Muscle of arm (tissue), 12 donors: ENCODE measurements around the gene GLRA3. TPM values are rescaled to one million over a fixed set of nuclear protein-coding genes. Genes with fewer than 3 reads are reported as not detected.
"Not testable (repeated sequence)": the region's sequence is repeated elsewhere in the genome, so short reads cannot be mapped to it uniquely, and the experiment has no call there.

Experiments
- DNase-seq: peaks from one replicate; pipeline ENCODE4 v3.0.0-alpha.2; 2013
- polyA plus RNA-seq, 12 donors: library from polyadenylated mRNA; unstranded; fragments of 120-200 nt; gene quantifications; one replicate each; pipeline ENCODE4 v1.2.1, GENCODE V29; 2013; ENCODE audit not compliant: insufficient read length in 12 of 12

GLRA3 gene
- polyA plus RNA-seq, 12 donors = 0.03 to 0.22 TPM; not detected in 10

DNA sequence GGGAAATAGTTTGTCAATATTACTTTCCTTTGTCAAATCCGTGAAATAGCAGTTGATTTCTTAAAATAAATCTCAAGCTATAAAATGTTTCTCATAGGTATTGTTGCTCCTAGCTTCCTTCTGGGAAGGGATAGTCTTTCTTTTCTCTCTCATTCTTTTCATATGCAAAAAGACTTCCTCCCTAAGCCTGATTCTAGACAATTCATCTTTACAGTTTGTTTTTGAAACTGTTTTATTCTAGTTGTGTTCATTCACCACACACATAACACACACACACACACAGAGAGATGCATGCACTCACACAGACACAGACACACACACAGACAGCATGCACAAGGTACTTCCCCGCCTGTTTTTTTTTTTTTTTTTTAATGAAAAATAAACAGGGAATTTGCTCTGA is 18.2 kb downstream of the GLRA3 start:
- DNase-seq = no peak

DNA sequence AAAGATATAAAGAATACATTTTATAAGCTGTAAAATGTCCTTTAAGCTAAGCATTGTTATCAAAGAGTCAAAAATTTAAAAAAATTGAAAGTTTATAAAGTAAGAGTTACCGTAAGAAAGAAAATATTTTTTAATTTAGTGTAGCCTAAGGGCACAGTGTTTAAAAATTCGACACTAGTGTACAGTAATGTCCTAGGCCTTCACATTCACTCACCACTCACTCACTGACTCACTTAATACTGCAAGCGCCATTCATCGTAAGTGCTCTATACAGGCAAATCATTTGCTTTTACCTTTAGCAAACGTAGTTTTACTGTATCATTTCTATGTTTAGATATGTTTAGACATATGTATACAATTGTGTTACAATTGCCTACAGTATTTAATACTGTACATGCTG is 20.2 kb downstream of the GLRA3 start:
- DNase-seq = no peak

DNA sequence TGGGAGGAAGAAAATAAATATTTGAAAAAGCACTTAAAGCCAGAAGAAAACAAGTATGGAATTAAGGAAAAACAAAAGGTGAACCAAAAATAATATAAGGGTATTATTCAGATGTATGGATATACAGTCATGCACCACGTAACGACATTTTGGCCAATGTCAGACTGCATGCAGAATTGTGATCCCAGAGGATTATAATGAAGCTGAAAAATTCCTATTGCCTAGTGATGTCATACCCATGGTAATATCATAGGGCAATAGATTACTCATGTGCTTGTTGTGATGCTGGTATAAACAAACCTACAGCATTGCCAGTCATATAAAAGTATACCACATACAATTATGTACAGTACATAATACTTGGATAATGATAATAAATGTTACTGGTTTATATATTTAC is 20.9 kb downstream of the GLRA3 start:
- DNase-seq = no peak

DNA sequence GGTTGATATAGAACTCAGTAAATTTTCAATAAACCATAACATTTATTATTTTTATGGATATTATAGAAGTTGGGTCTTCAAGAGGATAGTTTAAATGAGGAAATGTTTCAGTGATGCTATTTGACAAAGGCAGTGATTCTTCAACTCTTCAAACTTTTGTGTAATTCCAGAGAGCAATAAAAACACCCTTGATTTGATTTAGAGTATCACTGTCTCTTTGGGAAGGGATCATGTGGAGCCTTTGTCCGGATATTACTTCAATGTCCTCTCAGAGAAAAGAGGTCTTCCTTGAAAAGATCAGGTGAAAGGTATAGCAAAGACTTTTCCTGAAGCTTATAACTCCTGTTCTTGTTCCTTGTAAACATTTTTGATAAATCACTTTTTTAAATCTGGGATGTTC is 23.3 kb downstream of the GLRA3 start:
- DNase-seq = no peak

DNA sequence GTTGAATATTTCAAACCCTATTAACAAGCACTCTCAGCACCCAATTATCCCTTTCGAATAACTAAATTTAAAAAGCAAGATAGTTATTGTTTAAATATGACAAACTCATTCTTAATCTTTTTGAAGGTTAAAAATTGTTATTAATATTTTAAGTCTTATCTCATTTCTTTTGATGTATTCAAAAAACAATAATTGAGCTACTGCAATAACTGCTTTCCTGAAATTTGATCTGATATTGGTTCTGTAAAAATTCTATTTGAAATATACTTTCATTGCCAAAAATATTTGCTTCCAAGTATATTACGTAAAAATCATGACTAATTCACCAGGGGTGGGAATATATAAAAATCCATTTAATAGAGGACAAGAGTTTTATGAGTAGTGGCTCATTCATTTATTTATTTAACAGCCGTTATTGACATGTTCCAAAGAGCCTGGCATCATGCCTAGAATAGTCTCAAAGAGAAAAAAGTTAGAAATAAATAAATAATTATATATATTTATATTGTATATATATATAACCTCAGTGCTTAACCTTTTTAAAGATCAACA is 34.4 kb downstream of the GLRA3 start:
- no peak for DNase-seq

DNA sequence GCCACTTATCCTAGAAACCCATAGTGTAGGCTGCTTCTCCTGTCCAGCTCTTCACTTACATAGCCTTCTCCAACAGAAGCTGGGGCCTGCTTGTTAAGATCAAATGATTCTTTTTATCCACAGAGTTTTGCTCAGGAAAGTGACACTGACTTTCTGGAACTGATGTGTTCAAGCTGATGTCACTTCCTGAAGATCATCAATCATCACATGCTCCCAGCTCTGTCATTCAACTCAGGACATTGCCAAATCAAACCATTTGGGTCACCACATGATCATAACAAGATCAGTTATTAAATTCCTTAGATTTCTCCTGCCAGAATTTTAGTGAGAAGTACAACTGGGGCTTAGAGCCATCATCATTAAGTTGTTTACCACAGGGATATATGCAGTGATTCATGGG is 39.4 kb downstream of the GLRA3 start:
- DNase-seq = no peak

DNA sequence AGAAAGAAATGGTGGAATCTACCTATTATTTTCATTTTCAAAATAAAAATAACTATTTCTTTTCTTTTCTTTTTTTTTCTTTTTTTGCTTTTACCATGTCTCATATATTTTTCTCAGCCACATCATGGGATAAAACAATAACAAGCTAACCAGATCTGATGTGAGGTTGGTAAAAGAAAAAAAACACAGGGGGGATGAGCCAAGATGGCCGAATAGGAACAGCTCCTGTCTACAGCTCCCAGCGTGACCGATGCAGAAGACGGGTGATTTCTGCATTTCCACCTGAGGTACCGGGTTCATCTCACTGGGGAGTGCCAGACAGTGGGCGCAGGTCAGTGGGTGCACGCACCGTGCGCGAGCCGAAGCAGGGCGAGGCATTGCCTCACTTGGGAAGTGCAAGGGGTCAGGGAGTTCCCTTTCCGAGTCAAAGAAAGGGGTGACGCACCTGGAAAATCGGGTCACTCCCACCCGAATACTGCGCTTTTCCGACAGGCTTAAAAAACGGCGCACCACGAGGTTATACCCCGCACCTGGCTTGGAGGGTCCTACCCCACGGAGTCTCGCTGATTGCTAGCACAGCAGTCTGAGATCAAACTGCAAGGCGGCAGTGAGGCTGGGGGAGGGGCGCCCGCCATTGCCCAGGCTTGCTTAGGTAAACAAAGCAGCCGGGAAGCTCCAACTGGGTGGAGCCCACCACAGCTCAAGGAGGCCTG is 50.6 kb downstream of the GLRA3 start:
- not testable (repeated sequence) for DNase-seq

GRCh38 chr4:174775366-174775765 is 53.7 kb downstream of the GLRA3 start:
- DNase-seq = no peak

- DNase-seq = peak; percentile 25
Observed at GRCh38 chr4:174764105-174764729, 64.8 kb downstream of the GLRA3 start.

- no peak for DNase-seq
Observed at GRCh38 chr4:174763454-174764104, 65.5 kb downstream of the GLRA3 start.

GRCh38 chr4:174761451-174761850 is 67.6 kb downstream of the GLRA3 start:
- no peak for DNase-seq

DNA sequence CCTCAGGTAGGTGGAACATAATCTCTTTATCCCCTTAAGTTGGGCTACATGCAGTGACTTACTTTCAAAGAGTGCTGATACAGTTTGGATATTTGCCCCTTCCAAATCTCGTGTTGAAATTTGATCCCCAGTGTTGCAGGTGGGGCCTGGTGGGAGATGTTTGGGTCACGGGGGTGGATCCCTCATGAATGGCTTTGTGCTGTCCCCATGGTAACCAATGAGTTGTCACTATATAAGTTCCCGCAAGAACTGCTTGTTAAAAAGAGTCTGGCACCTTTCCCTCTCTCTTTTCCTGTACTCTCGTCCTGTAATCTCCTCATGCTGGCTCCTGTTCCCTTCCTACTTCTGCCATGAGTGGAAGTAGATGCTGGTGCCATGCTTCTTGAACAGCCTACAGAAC is 71.3 kb downstream of the GLRA3 start:
- no peak for DNase-seq

GRCh38 chr4:174753021-174753420 is 76.0 kb downstream of the GLRA3 start:
- DNase-seq = no peak

DNA sequence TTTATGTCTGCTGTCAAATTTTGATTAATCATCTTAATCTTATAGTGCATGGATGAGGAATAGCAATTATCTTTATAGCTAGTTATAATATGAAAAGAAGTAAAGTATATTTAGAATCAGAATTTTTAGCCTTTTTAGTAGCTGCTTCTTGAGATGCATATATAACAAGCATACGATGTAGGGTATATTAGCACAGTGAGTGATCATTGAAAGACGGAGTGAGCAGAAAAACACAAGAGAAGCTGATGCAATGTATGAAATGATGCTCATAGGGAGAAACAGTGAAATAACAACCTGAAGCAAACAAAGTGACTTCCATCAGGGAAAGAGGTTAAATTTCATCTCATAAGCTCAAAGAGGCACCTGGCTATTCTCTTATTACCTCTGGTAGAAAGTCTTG is 77.0 kb downstream of the GLRA3 start:
- DNase-seq = no peak

DNA sequence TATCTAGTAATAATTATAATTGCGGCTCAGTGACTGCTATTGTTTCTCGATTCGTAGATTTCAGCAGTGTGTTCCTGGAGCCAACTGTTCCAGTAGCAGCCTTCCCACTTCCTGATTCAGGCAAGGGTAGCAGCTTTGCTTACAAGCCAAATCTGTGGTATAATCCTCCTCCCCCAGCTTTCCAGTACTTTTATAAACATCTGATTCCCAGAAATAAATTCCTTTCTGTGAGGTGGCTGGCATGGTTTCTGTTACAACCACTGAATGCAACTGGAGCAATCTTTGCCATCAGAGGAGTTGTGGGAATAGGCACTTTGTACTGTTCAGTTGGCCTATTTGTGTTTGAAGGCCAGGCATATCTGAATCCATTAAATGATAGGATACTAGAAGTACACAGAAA is 80.0 kb downstream of the GLRA3 start:
- no peak for DNase-seq

GRCh38 chr4:174746710-174747109 is 82.3 kb downstream of the GLRA3 start:
- no peak for DNase-seq

DNA sequence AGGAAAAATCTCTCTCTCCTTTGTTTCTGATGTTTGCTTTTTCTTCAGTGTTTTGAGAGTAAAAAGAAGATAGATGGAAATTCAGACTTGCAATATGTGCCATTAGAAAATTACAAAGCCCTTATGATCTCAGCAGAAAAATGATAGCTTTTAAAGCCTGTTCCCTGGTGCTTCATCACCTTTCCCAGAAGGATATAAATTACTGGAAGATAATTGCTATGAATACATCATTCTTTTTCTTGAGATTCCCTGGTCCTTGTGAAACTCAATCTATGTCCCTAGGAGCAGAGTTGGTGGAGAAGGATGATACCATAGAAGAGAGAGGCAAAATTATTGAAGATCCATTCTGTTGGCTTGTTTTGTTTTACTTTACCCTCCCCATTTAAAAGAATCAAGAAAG is 86.5 kb downstream of the GLRA3 start:
- no peak for DNase-seq

DNA sequence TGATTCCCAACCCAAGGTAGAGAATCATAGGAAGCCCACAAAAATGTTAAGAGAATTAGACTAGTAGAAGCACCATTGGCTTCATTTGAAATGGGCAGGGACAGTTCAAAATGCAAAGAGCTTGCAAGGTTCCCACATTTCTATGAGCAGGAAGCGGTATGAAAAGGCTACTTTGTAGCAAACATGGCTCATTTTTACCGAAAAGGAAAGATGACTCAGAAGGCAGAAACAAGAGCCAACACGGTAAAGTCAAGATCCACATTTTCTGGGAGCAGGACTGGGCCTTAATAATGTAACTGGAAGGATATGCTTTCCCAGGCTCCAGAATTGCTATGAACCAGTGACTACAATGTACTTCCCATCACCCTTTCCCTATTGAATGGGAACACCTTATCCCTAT is 89.5 kb downstream of the GLRA3 start:
- no peak for DNase-seq

GRCh38 chr4:174734181-174734580 is 94.9 kb downstream of the GLRA3 start:
- DNase-seq = no peak

GRCh38 chr4:174717828-174718227 is 111.2 kb downstream of the GLRA3 start:
- DNase-seq = peak; percentile 43

GRCh38 chr4:174716986-174717770 is 111.9 kb downstream of the GLRA3 start:
- DNase-seq = peak; percentile 41
